Sigmoid colon (tissue), 4 donors: ENCODE measurements around the gene ERGIC1.

Experiments used
- CTCF ChIP-seq, 4 experiments: fragments of 450-650 bp in 3 of 4; fragments of 200-600 bp in 1 of 4; IDR thresholded peaks; one replicate each; pipeline ENCODE4 v1.5.1; 2016 to 2019; ENCODE audit warnings: antibody characterized with exemption in 4 of 4, mild to moderate bottlenecking in 3 of 4, moderate library complexity in 2 of 4
- EP300 ChIP-seq, 4 donors: sonication (generic); formaldehyde crosslinking; IDR thresholded peaks; one replicate each; pipeline ENCODE4 v1.6.1; 2017; ENCODE audit warnings: antibody characterized with exemption in 4 of 4
- POLR2A ChIP-seq, 2 donors: fragments of 450-650 bp; IDR thresholded peaks; one replicate each; pipeline ENCODE4 v1.6.1; 2016; ENCODE audit warnings: antibody characterized with exemption in 2 of 2, mild to moderate bottlenecking in 2 of 2, moderate library complexity in 2 of 2
- POLR2AphosphoS5 ChIP-seq, 4 donors: sonication (generic); formaldehyde crosslinking; IDR thresholded peaks; one replicate each; pipeline ENCODE4 v1.6.1; 2017; ENCODE audit warnings: antibody characterized with exemption in 4 of 4

- TF ChIP-seq CTCF (IDR thresholded peaks at IDR 0.05) (no peak), EP300 (IDR thresholded peaks at IDR 0.05) (no peak), POLR2A (IDR thresholded peaks at IDR 0.05) (no peak), POLR2AphosphoS5 (IDR thresholded peaks at IDR 0.05) (no peak)
These were observed 86.9 kb downstream of the ERGIC1 start for GRCh38 chr5:172920995-172921394.
